NB4 (cell line): ENCODE results near the gene ZNF593OS.

Source experiments
- DNase-seq: peaks from one replicate; pipeline ENCODE4 v3.0.0; 2010; ENCODE audit warnings: low read depth
- H3K4me3 ChIP-seq: one replicate; pipeline ENCODE4 v1.5.1; 2011; ENCODE audit warnings: mild to moderate bottlenecking, low read depth, low read length, moderate library complexity
- CTCF ChIP-seq: IDR thresholded peaks from one replicate; pipeline ENCODE4 v1.5.1; 2012; ENCODE audit warnings: low read depth, low read length
- MAX ChIP-seq: IDR thresholded peaks from 2 replicates; pipeline ENCODE4 v1.6.1; 2011; ENCODE audit warnings: low read depth, low read length
- MYC ChIP-seq: IDR thresholded peaks from 2 replicates; pipeline ENCODE4 v1.6.1; 2011; ENCODE audit warnings: low read depth, low read length
- POLR2A ChIP-seq: IDR thresholded peaks from 2 replicates; pipeline ENCODE4 v1.6.1; 2011; ENCODE audit warnings: mild to moderate bottlenecking; ENCODE audit not compliant: insufficient read length; ENCODE audit errors: extremely low read depth

ZNF593OS gene

GRCh38 chr1:26171084-26172072 is at the start of gene ZNF593OS:
TSS of gene ZNF593OS (minus strand) at chr1:26171832. CDS start at chr1:26171661, 171 bp downstream.
- DNase-seq = no peak
- H3K4me3 ChIP-seq = peak within 1 kb of the TSS; percentile 91
- no peak for TF ChIP-seq CTCF
- TF ChIP-seq MYC = no peak
- TF ChIP-seq MAX = no peak
- TF ChIP-seq POLR2A = no peak

GRCh38 chr1:26221094-26221493 is 49.5 kb upstream of the ZNF593OS start:
- no peak for DNase-seq
- no peak overlapping the region for H3K4me3 ChIP-seq
- TF ChIP-seq MYC (no peak), MAX (no peak), CTCF (no peak), POLR2A (no peak)

- DNase-seq = no peak
- no peak for TF ChIP-seq CTCF
- no peak for TF ChIP-seq MAX
- TF ChIP-seq POLR2A = no peak
- no peak for TF ChIP-seq MYC
- no peak overlapping the region for H3K4me3 ChIP-seq
These were observed 48.7 kb upstream of the ZNF593OS start for GRCh38 chr1:26220199-26220912.

- DNase-seq = no peak
- TF ChIP-seq CTCF = no peak
- H3K4me3 ChIP-seq = no peak overlapping the region
These were observed 47.4 kb upstream of the ZNF593OS start for GRCh38 chr1:26218906-26219494.

- no peak overlapping the region for H3K4me3 ChIP-seq
- no peak for DNase-seq
These were observed 43.6 kb upstream of the ZNF593OS start for GRCh38 chr1:26215246-26215645.

More at GRCh38 chr1:26215246-26215645, 43.6 kb upstream of the ZNF593OS start:
- TF ChIP-seq CTCF = no peak
- TF ChIP-seq MAX = no peak
- no peak for TF ChIP-seq POLR2A
- no peak for TF ChIP-seq MYC
